ENCODE results near the gene LRP1B. TPM values are rescaled to one million over a fixed set of nuclear protein-coding genes. Genes with fewer than 3 reads are reported as not detected.

Gene LRP1B
- total RNA-seq, 1 experiment from 2014 or later, result 0.52 TPM

GRCh38 chr2:140643761-140644187 is 1487.0 kb downstream of the LRP1B start:
- CTCF ChIA-PET, result no interaction called here
- TF ChIP-seq TEAD1 (CRISPR knock-in tag; IDR thresholded peaks at IDR 0.05) (no peak), EMX1 (CRISPR knock-in tag; IDR thresholded peaks at IDR 0.05) (no peak), HMGA2 (CRISPR knock-in tag; IDR thresholded peaks at IDR 0.05) (no peak), ZNF121 (CRISPR knock-in tag; IDR thresholded peaks at IDR 0.05) (no peak), NR3C1 (CRISPR knock-in tag; conservative IDR thresholded peaks at IDR 0.05; ENCODE audit: low read depth) (no peak), ZNF138 (CRISPR knock-in tag; conservative IDR thresholded peaks at IDR 0.05) (no peak)
- DNase-seq (ENCODE audit: low spot score) (no peak), ATAC-seq (no peak)
- POLR2A ChIA-PET, result no interaction called here
- 0 out of 2 replicates have a peak, but pooled peaks cover 4% of the 10 kb centered on the region for H3K9me3 Mint-ChIP-seq
- no peaks in the 10 kb centered on the region for H3K27me3 Mint-ChIP-seq (ENCODE audit: low read depth)
- H3K4me3 Mint-ChIP-seq, result no peak overlapping the region
- H3K4me1 Mint-ChIP-seq, result no peaks in the 10 kb centered on the region
- H3K27ac Mint-ChIP-seq, result no peak overlapping the region
- H3K36me3 Mint-ChIP-seq, result no peaks in the 10 kb centered on the region

- no peaks in the 10 kb centered on the region for H3K27me3 Mint-ChIP-seq (ENCODE audit: low read depth)
Observed at GRCh38 chr2:140641163-140641562, 1489.7 kb downstream of the LRP1B start.

More at GRCh38 chr2:140641163-140641562, 1489.7 kb downstream of the LRP1B start:
- TF ChIP-seq ZNF396 (CRISPR knock-in tag; IDR thresholded peaks at IDR 0.05; ENCODE audit: borderline replicate concordance) (no peak), ATF3 (CRISPR knock-in tag; conservative IDR thresholded peaks at IDR 0.05) (no peak), PRRX2 (CRISPR knock-in tag; IDR thresholded peaks at IDR 0.05) (no peak), ZNF671 (CRISPR knock-in tag; IDR thresholded peaks at IDR 0.05) (no peak), ZBTB43 (CRISPR knock-in tag; IDR thresholded peaks at IDR 0.05) (no peak), STAT6 (CRISPR knock-in tag; conservative IDR thresholded peaks at IDR 0.05; ENCODE audit: low read depth) (no peak), ELF4 (CRISPR knock-in tag; IDR thresholded peaks at IDR 0.05; ENCODE audit: low read depth) (no peak), CTCF (IDR thresholded peaks at IDR 0.05) (no peak), MLX (CRISPR knock-in tag; IDR thresholded peaks at IDR 0.05) (no peak), ZNF121 (CRISPR knock-in tag; IDR thresholded peaks at IDR 0.05) (no peak), CREM (CRISPR knock-in tag; IDR thresholded peaks at IDR 0.05) (no peak), ZMAT4 (CRISPR knock-in tag; IDR thresholded peaks at IDR 0.05) (no peak), ESRRA (CRISPR knock-in tag; IDR thresholded peaks at IDR 0.05; ENCODE audit: borderline replicate concordance) (no peak), ATF2 (CRISPR knock-in tag; IDR thresholded peaks at IDR 0.05; ENCODE audit: borderline replicate concordance, low read depth) (no peak), FOXK1 (CRISPR knock-in tag; IDR thresholded peaks at IDR 0.05) (no peak), E2F5 (CRISPR knock-in tag; IDR thresholded peaks at IDR 0.05) (no peak), HMGXB4 (CRISPR knock-in tag; IDR thresholded peaks at IDR 0.05) (no peak), E2F4 (CRISPR knock-in tag; IDR thresholded peaks at IDR 0.05; ENCODE audit: borderline replicate concordance, low read depth) (no peak), HMGA2 (CRISPR knock-in tag; IDR thresholded peaks at IDR 0.05) (no peak)
- ATAC-seq, result no peak
- ChIA-PET POLR2A (no interaction called here), CTCF (no interaction called here)
- Mint-ChIP-seq H3K9me3 (0 out of 2 replicates have a peak, but pooled peaks cover 4% of the 10 kb centered on the region), H3K4me1 (no peaks in the 10 kb centered on the region), H3K36me3 (no peaks in the 10 kb centered on the region), H3K27ac (no peak overlapping the region), H3K4me3 (no peak overlapping the region)
- no peak for DNase-seq (ENCODE audit: low spot score)

Measured in WTC11 (cell line).